Measurements from ENCODE around the gene BEAN1. TPM values are rescaled to one million over a fixed set of nuclear protein-coding genes. Genes with fewer than 3 reads are reported as not detected.

BEAN1 gene
- total and polyA plus RNA-seq, 9 of the 15 experiments (the other 6 are each of a cell fraction or from before 2014, with no cell fraction given): not detected

GRCh38 chr16:66516808-66517585 is 89.9 kb downstream of the BEAN1 start (continued):
- no peak for TF ChIP-seq MXD1 (CRISPR knock-in tag; IDR thresholded peaks at IDR 0.05; ENCODE audit: borderline replicate concordance, poor library complexity, severe bottlenecking)
- no peak for TF ChIP-seq MECOM (CRISPR knock-in tag; IDR thresholded peaks at IDR 0.05)
- no peak for TF ChIP-seq ZNF197 (CRISPR knock-in tag; IDR thresholded peaks at IDR 0.05; ENCODE audit: low read depth)
- TF ChIP-seq SLC30A9 (CRISPR knock-in tag; IDR thresholded peaks at IDR 0.05): no peak
- no peak for TF ChIP-seq ZFPM2 (CRISPR knock-in tag; IDR thresholded peaks at IDR 0.05)
- peak; percentile 59 for TF ChIP-seq NEUROD1 (IDR thresholded peaks at IDR 0.05; ENCODE audit: borderline replicate concordance, low read depth, low read length, partially characterized antibody)
- TF ChIP-seq ZNF263 (CRISPR knock-in tag; IDR thresholded peaks at IDR 0.05; ENCODE audit: borderline replicate concordance): no peak
- TF ChIP-seq SPI1 (IDR thresholded peaks at IDR 0.05; ENCODE audit: borderline replicate concordance, low read depth, low read length): peak; percentile 94
- TF ChIP-seq NCOA1 (IDR thresholded peaks at IDR 0.05; ENCODE audit: low read depth): peak; percentile 66; the same call in 1 of the 2 replicates
- TF ChIP-seq CAMTA2 (CRISPR knock-in tag; conservative IDR thresholded peaks at IDR 0.05): no peak
- no peak for TF ChIP-seq ZNF280B (CRISPR knock-in tag; IDR thresholded peaks at IDR 0.05)
- no peak for TF ChIP-seq ZMIZ1 (IDR thresholded peaks at IDR 0.05; ENCODE audit: low read depth in 2 of 2, low read length in 2 of 2)
- TF ChIP-seq GTF2B (IDR thresholded peaks at IDR 0.05; ENCODE audit: extremely low read depth, insufficient read length): peak; percentile 46
- no peak for TF ChIP-seq THRB (CRISPR knock-in tag; conservative IDR thresholded peaks at IDR 0.05)
- TF ChIP-seq ZNF133 (CRISPR knock-in tag; IDR thresholded peaks at IDR 0.05): no peak
- TF ChIP-seq SRSF1 (IDR thresholded peaks at IDR 0.05; ENCODE audit: low read depth, low read length): no peak
- TF ChIP-seq C11orf30 (IDR thresholded peaks at IDR 0.05; ENCODE audit: low read depth): peak; percentile 55; the same call in 1 of the 2 replicates
- TF ChIP-seq CREB3L1 (IDR thresholded peaks at IDR 0.05; ENCODE audit: borderline replicate concordance, low read depth): 0 out of 2 replicates have a peak, but pooled peaks have one; percentile 63

Data from K562 (cell line).